ENCODE data around the gene CDK6.

DNA sequence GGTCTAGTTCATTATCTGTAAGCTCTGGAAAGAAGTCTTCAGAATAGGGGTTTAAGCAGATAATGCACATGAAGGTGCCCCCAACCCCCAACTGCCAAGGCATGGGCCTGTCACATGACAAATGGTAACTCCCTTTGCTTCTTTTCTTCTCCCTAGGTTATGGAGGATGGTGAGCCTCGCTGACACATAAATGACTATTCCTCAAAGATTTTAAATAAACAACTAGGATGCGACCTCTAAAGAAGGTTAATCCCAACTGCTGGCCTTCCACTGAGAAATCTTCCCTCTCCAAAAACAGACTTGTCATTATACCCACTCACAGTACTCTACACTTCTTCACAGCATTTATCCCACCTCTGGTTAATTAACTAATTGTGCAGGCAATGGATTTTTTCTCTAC lies 170.4 kb downstream of the CDK6 start:
- TF ChIP-seq CTCF (IDR thresholded peaks at IDR 0.05) (no peak), POLR2A (IDR thresholded peaks at IDR 0.05) (no peak)

All from right lobe of liver (tissue), 4 donors.